ENCODE data around the gene AGAP1. TPM values are rescaled to one million over a fixed set of nuclear protein-coding genes. Genes with fewer than 3 reads are reported as not detected.

The AGAP1 gene
- total RNA-seq, 2 experiments from 2014 or later = 1.6 to 2.4 TPM

GRCh38 chr2:236012155-236012554 is 518.3 kb downstream of the AGAP1 start:
- ChIA-PET POLR2A (no interaction called here), CTCF (no interaction called here)

GRCh38 chr2:236014408-236015131 is 520.7 kb downstream of the AGAP1 start:
- POLR2A ChIA-PET = interaction anchor here (0.7 kb wide), 1 partner anchor 51 kb away, joined by 4 read pairs; no protein-coding TSS in a partner anchor
- CTCF ChIA-PET = no interaction called here

GRCh38 chr2:236015171-236015570 is 521.3 kb downstream of the AGAP1 start:
- ChIA-PET CTCF (no interaction called here), POLR2A (no interaction called here)

- ChIA-PET CTCF (no interaction called here), POLR2A (no interaction called here)
Observed at GRCh38 chr2:236016496-236016895, 522.7 kb downstream of the AGAP1 start.

- ChIA-PET POLR2A (no interaction called here), CTCF (no interaction called here)
Observed at GRCh38 chr2:236017446-236017845, 523.6 kb downstream of the AGAP1 start.

- ChIA-PET CTCF (no interaction called here), POLR2A (no interaction called here)
Observed at GRCh38 chr2:236019434-236019833, 525.6 kb downstream of the AGAP1 start.

- CTCF ChIA-PET = interaction anchor here (0.7 kb wide), 1 partner anchor 8 kb away, joined by 3 read pairs; no protein-coding TSS in a partner anchor
- POLR2A ChIA-PET = no interaction called here
Observed at GRCh38 chr2:236021499-236022057, 527.7 kb downstream of the AGAP1 start.

- POLR2A ChIA-PET = no interaction called here
- CTCF ChIA-PET = interaction anchor here (0.6 kb wide), 1 partner anchor 30 kb away, joined by 3 read pairs; no protein-coding TSS in a partner anchor
Observed at GRCh38 chr2:236022128-236022527, 528.3 kb downstream of the AGAP1 start.

GRCh38 chr2:236025892-236026291 is 532.0 kb downstream of the AGAP1 start:
- ChIA-PET CTCF (no interaction called here), POLR2A (no interaction called here)

- CTCF ChIA-PET = no interaction called here
- POLR2A ChIA-PET = no interaction called here
Observed at GRCh38 chr2:236026841-236027240, 533.0 kb downstream of the AGAP1 start.

GRCh38 chr2:236028066-236028465 is 534.2 kb downstream of the AGAP1 start:
- POLR2A ChIA-PET = no interaction called here
- CTCF ChIA-PET = no interaction called here

GRCh38 chr2:236033462-236033861 is 539.6 kb downstream of the AGAP1 start:
- CTCF ChIA-PET = no interaction called here

GRCh38 chr2:236034974-236035373 is 541.1 kb downstream of the AGAP1 start:
- ChIA-PET CTCF (no interaction called here), POLR2A (interaction anchor here (0.6 kb wide), 1 partner anchor 63 kb away, joined by 4 read pairs; no protein-coding TSS in a partner anchor)

More at GRCh38 chr2:236033462-236033861, 539.6 kb downstream of the AGAP1 start:
- POLR2A ChIA-PET = no interaction called here

GRCh38 chr2:236036045-236036444 is 542.2 kb downstream of the AGAP1 start:
- ChIA-PET POLR2A (no interaction called here), CTCF (no interaction called here)

GRCh38 chr2:236038096-236038495 is 544.3 kb downstream of the AGAP1 start:
- CTCF ChIA-PET = no interaction called here
- POLR2A ChIA-PET = no interaction called here

- CTCF ChIA-PET = no interaction called here
Observed at GRCh38 chr2:236040600-236041328, 546.9 kb downstream of the AGAP1 start.

GRCh38 chr2:236041616-236042015 is 547.8 kb downstream of the AGAP1 start:
- ChIA-PET CTCF (no interaction called here), POLR2A (no interaction called here)

More at GRCh38 chr2:236040600-236041328, 546.9 kb downstream of the AGAP1 start:
- POLR2A ChIA-PET = no interaction called here

- CTCF ChIA-PET = no interaction called here
- POLR2A ChIA-PET = no interaction called here
Observed at GRCh38 chr2:236042087-236042486, 548.2 kb downstream of the AGAP1 start.

GRCh38 chr2:236044191-236044590 is 550.3 kb downstream of the AGAP1 start:
- POLR2A ChIA-PET = no interaction called here

GRCh38 chr2:236045251-236046235 is 551.7 kb downstream of the AGAP1 start:
- POLR2A ChIA-PET = no interaction called here
- CTCF ChIA-PET = no interaction called here

More at GRCh38 chr2:236044191-236044590, 550.3 kb downstream of the AGAP1 start:
- CTCF ChIA-PET = no interaction called here
